ENCODE results near the gene PIK3CD. TPM values are rescaled to one million over a fixed set of nuclear protein-coding genes. Genes with fewer than 3 reads are reported as not detected.

Gene PIK3CD
- total RNA-seq, 1 experiment from 2014 or later = 0.77 TPM

- Histone ChIP-seq H3K4me3 (ENCODE audit: low read depth, low read length) (no peak overlapping the region), H3K36me3 (ENCODE audit: control insufficient read depth, insufficient read depth, low read length) (no peaks in the 10 kb centered on the region), H3K4me1 (no peaks in the 10 kb centered on the region), H3K27me3 (replicated peaks; ENCODE audit: control insufficient read depth, insufficient read depth, low read length) (no peaks in the 10 kb centered on the region), H3K9me3 (no peaks in the 10 kb centered on the region)
- Mint-ChIP-seq H3K4me1 (ENCODE audit: low read depth, unreplicated experiment) (no peaks in the 10 kb centered on the region), H3K27ac (ENCODE audit: unreplicated experiment) (no peak overlapping the region), H3K4me3 (ENCODE audit: unreplicated experiment) (no peak overlapping the region), H3K36me3 (ENCODE audit: insufficient read depth, unreplicated experiment) (peaks cover 6% of the 10 kb centered on the region), H3K9me3 (ENCODE audit: unreplicated experiment) (no peaks in the 10 kb centered on the region), H3K27me3 (ENCODE audit: insufficient read depth, unreplicated experiment) (no peaks in the 10 kb centered on the region)
- no peak for DNase-seq
- intact Hi-C loops (cut with micrococcal nuclease; ENCODE audit: unreplicated experiment) = no loop called here
- no TSS peak for BruUV-seq (replicated peaks)
- POLR2A ChIA-PET = no interaction called here
- CTCF ChIA-PET = interaction anchor here (0.6 kb wide), 1 partner anchor 539 kb away, joined by 5 read pairs; no protein-coding TSS in a partner anchor
- TF ChIP-seq CTCF (IDR thresholded peaks at IDR 0.05; ENCODE audit: insufficient read depth in 1 of 2, low read depth in 1 of 2, low read length in 1 of 2, severe bottlenecking in 1 of 2, unreplicated experiment in 1 of 2) = no peak
Observed at GRCh38 chr1:9680091-9680490, 28.6 kb downstream of the PIK3CD start.

- CTCF ChIA-PET = interaction anchor here (0.6 kb wide), 1 partner anchor 539 kb away, joined by 5 read pairs; no protein-coding TSS in a partner anchor
- H3K4me1 Mint-ChIP-seq (ENCODE audit: low read depth, unreplicated experiment) = no peaks in the 10 kb centered on the region
- intact Hi-C loops (cut with micrococcal nuclease; ENCODE audit: unreplicated experiment) = no loop called here
Observed at GRCh38 chr1:9680828-9681227, 29.3 kb downstream of the PIK3CD start.

GRCh38 chr1:9684801-9685200 lies 33.3 kb downstream of the PIK3CD start:
- Histone ChIP-seq H3K9me3 (no peaks in the 10 kb centered on the region), H3K27me3 (replicated peaks; ENCODE audit: control insufficient read depth, insufficient read depth, low read length) (peaks cover 3% of the 10 kb centered on the region; the same call in 1 of the 2 replicates), H3K4me1 (peaks cover 12% of the 10 kb centered on the region; the same call in 1 of the 2 replicates), H3K36me3 (ENCODE audit: control insufficient read depth, insufficient read depth, low read length) (no peaks in the 10 kb centered on the region), H3K4me3 (ENCODE audit: low read depth, low read length) (no peak overlapping the region)
- intact Hi-C loops (cut with micrococcal nuclease; ENCODE audit: unreplicated experiment) = no loop called here
- Mint-ChIP-seq H3K4me1 (ENCODE audit: low read depth, unreplicated experiment) (no peaks in the 10 kb centered on the region), H3K36me3 (ENCODE audit: insufficient read depth, unreplicated experiment) (no peaks in the 10 kb centered on the region), H3K27ac (ENCODE audit: unreplicated experiment) (no peak overlapping the region), H3K4me3 (ENCODE audit: unreplicated experiment) (no peak overlapping the region), H3K9me3 (ENCODE audit: unreplicated experiment) (no peaks in the 10 kb centered on the region), H3K27me3 (ENCODE audit: insufficient read depth, unreplicated experiment) (no peaks in the 10 kb centered on the region)
- POLR2A ChIA-PET = no interaction called here
- no peak for TF ChIP-seq CTCF (IDR thresholded peaks at IDR 0.05; ENCODE audit: insufficient read depth in 1 of 2, low read depth in 1 of 2, low read length in 1 of 2, severe bottlenecking in 1 of 2, unreplicated experiment in 1 of 2)
- no TSS peak for BruUV-seq (replicated peaks)
- no peak for DNase-seq
- CTCF ChIA-PET = no interaction called here

More at GRCh38 chr1:9680828-9681227, 29.3 kb downstream of the PIK3CD start:
- Histone ChIP-seq H3K27me3 (replicated peaks; ENCODE audit: control insufficient read depth, insufficient read depth, low read length) (no peaks in the 10 kb centered on the region), H3K4me3 (ENCODE audit: low read depth, low read length) (no peak overlapping the region), H3K4me1 (no peaks in the 10 kb centered on the region), H3K36me3 (ENCODE audit: control insufficient read depth, insufficient read depth, low read length) (no peaks in the 10 kb centered on the region), H3K9me3 (no peaks in the 10 kb centered on the region)
- Mint-ChIP-seq H3K27ac (ENCODE audit: unreplicated experiment) (no peak overlapping the region), H3K27me3 (ENCODE audit: insufficient read depth, unreplicated experiment) (no peaks in the 10 kb centered on the region), H3K36me3 (ENCODE audit: insufficient read depth, unreplicated experiment) (peaks cover 6% of the 10 kb centered on the region), H3K4me3 (ENCODE audit: unreplicated experiment) (no peak overlapping the region), H3K9me3 (ENCODE audit: unreplicated experiment) (no peaks in the 10 kb centered on the region)
- DNase-seq = no peak
- TF ChIP-seq CTCF (IDR thresholded peaks at IDR 0.05; ENCODE audit: insufficient read depth in 1 of 2, low read depth in 1 of 2, low read length in 1 of 2, severe bottlenecking in 1 of 2, unreplicated experiment in 1 of 2) = no peak
- no TSS peak for BruUV-seq (replicated peaks)
- POLR2A ChIA-PET = no interaction called here
